Hindlimb muscle (tissue), 1 donor: ENCODE data around the gene THRB. TPM values are rescaled to one million over a fixed set of nuclear protein-coding genes. Genes with fewer than 3 reads are reported as not detected.
A peak's percentile ranks its signal among the peaks of the same experiment; 100 is the strongest.

Source experiments
- DNase-seq: peaks from one replicate; pipeline ENCODE4 v3.0.0-alpha.2; 2013
- polyA plus RNA-seq: library from polyadenylated mRNA; unstranded; fragments of 120-200 nt; gene quantifications from one replicate; pipeline ENCODE4 v1.2.1, GENCODE V29; 2013; ENCODE audit not compliant: insufficient read length

THRB gene
- polyA plus RNA-seq, 1 donor = 1.3 TPM

DNA sequence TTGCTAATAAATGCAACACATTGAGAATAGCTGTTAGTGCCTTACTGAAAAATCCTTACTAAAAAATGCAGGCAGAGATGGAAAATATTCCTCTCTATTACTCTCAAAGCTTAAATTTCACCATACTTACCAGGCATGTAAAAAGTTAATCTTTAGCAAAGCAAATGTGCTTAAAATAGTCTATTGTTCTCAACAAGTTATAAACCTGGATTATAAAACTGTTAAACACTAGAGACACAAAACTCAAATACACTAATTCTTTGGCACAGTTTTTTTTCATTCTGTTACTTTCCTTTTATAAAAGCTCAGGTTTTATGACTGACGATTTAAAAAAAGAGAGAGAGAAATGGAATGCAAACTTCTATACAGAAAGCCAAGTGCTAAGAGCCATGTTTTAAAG, 119.8 kb downstream of the THRB start:
- DNase-seq = no peak

DNA sequence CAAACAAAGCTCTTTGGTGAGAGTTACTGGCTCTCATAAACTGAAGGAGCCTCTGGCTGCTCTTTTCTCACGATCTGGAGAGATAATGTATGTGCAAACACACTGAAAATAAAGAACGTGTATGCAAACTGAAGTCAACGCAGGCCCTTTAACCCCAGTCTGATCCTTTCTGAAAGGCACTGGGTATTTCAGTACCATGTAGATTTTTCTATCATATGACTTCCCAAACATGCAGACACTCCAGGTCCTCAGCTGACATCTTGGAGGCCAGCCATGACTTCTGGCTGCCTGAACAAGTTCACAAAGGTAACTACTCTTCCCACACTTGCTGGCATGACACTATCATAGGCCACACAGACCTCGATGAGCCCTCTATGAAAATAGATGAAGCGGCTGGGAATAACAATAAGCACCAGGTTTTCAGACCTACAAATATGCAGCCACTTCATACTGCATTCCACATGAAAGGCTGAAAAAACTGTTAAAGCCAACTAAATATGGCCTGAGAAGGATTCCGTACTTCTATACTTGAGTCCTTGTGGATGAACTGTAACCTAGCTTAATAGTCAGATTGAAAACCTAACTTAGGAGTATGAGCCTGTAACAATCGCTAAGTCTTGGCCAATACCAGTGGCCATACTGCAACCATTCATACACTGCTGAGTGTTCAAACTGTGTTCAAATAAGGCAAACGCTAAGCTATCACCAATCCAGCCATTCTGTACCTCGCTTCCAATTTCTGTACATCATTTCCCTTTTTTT, 121.3 kb downstream of the THRB start:
- DNase-seq = no peak

GRCh38 chr3:24372559-24373197, 122.0 kb downstream of the THRB start:
- no peak for DNase-seq

DNA sequence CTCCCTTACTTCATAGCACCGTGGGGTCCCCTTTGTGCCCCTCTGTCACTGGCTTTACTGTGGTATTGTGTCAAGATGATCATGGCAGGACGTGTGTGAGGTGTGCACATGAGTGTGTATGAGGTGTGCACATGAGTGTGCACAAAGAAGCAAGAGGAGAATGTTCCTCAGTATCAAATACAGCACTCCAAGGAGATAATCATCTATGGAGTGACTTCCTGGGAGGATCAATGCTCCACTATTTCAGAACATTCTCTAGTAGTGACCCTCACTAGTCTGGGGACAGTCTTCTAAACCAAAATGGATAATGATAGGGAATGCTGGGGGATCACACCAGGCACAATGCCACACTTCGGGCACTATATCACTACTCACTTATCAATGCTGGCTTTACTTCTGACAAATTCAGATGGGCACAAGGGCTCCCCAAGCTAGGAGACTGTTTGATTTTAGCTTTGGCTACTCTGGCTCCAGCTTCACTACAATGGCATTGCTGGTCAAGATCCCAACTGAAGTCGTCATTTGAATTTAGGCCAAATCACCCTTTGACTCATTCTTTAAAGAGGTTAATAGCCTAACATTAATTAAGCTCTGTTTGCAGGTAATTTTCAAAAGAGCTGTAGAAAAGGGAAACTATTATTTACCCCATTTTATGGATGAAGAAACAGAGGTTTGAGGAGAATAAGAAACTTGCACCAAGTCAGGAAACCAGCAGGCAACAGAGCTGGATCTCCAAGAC, 124.1 kb downstream of the THRB start:
- DNase-seq = no peak

GRCh38 chr3:24368605-24369004, 126.0 kb downstream of the THRB start:
- DNase-seq = no peak

GRCh38 chr3:24367664-24368264, 126.9 kb downstream of the THRB start:
- DNase-seq = no peak

DNA sequence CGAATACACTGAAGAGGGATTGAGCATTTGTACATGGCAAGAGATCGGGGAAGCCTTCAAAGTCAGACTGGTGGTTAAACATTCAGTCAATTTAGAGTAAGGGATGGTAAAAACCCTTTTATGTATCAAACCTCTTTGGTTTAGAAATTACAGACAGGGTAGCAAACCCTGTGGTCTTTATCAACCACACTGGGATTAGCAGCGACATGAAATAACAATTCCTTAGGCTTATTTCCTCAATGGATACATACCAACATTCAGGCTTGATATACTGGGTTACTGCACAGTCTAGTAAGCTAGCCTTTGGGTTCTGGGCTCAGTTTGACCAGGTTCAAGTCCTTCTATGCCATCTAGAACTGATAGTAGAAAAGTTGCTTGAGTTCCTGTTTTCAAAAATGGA, 127.4 kb downstream of the THRB start:
- DNase-seq = no peak

GRCh38 chr3:24365168-24365567, 129.5 kb downstream of the THRB start:
- no peak for DNase-seq

DNA sequence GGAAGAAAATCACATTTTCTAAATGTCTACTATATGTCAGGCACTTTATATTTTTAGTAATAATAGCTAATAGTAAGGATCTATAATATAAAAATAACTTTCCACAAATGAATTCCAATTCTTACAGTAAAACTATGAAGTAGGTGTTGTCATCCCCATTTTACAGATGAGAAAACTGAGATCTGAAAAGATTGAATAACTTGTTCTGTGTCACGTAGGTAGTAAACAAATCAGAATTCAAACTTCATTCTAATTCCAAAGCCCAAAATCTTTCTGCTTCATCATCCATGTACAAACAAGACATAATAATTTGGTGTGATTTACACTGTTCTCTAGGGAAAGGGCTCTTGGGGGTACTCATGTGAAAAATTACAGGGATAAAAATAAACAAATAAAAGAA, 130.3 kb downstream of the THRB start:
- DNase-seq = no peak

DNA sequence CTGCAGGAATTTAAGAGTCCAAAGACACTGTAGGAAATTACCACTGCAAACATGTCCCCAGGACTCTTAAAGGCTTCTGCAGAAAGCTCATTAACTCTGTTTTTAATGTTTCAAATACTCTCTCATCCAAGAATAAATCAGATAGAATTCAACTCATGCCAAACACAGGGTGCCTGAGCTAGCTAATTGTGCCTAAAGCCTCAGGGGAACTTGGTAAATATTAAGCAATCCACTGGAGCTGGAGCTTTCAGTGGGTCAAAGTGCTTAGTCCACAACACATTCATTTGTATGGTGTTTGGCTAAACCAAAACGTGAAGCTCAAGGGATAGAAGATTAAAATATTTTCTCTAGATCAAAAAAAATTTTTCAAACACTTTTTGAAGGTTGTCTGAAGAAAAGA, 131.4 kb downstream of the THRB start:
- no peak for DNase-seq

GRCh38 chr3:24361623-24362022, 133.0 kb downstream of the THRB start:
- no peak for DNase-seq

- DNase-seq = no peak
These were observed 133.7 kb downstream of the THRB start for GRCh38 chr3:24360957-24361356.

GRCh38 chr3:24359645-24360462, 134.8 kb downstream of the THRB start:
- no peak for DNase-seq

DNA sequence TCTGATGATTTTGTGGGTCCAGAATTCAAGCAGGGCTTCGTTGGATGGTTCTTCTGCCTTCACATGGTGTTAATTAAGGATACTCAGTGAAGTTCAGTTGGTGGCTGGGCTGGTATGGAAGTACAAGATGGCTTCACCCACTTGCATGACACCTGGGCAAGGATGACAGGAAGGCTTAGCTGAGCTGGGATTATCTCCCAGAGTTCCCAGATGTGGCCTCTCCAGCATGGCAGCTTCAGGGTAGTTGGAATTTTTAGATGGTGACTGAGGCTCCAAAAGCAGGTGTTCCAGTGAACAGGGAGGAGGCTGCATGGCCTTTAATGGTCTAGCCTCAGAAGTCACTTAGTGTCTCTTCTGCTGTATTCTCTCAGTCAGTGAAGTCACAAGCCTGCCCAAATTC, 135.5 kb downstream of the THRB start:
- no peak for DNase-seq

DNA sequence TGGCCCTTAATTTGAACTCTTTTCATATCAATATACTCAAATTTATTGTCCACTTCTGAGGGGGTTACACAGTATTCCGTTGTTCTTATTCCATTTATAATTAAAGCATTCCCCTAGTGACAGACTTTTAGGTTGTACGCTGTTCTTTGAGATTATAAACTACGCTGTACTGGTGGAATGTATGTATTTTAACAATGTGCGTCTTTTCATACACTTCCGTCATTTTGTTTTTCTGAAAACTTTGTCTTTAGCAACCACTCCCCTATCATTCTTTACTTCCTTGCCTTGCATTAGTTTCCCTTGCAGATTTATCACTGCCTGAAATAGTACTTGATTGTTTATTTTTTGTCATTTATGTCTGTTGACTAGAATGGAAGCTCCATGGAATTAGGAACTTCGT, 137.0 kb downstream of the THRB start:
- no peak for DNase-seq

GRCh38 chr3:24355806-24356205, 138.8 kb downstream of the THRB start:
- DNase-seq = no peak

DNA sequence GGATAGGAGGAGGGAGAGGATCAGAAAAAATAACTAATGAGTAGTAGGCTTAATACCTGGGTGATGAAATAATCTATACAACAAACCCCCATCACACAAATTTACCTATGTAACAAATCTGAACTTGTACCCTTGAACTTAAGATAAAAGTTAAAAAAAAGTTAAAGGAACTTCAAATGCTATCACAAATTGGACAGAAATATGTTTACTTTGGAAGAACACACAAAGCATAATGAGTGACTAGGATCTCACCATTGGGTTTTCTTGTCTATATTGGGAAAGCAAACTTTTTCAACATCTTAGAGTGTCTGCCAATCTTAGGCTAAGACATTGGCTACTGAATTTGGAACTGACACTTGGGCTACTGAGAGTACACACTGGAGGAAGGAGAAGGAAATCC, 140.4 kb downstream of the THRB start:
- DNase-seq = no peak

GRCh38 chr3:24352893-24353553, 141.6 kb downstream of the THRB start:
- DNase-seq = no peak

- DNase-seq = peak; percentile 54
These were observed 142.7 kb downstream of the THRB start for GRCh38 chr3:24351779-24352469.

DNA sequence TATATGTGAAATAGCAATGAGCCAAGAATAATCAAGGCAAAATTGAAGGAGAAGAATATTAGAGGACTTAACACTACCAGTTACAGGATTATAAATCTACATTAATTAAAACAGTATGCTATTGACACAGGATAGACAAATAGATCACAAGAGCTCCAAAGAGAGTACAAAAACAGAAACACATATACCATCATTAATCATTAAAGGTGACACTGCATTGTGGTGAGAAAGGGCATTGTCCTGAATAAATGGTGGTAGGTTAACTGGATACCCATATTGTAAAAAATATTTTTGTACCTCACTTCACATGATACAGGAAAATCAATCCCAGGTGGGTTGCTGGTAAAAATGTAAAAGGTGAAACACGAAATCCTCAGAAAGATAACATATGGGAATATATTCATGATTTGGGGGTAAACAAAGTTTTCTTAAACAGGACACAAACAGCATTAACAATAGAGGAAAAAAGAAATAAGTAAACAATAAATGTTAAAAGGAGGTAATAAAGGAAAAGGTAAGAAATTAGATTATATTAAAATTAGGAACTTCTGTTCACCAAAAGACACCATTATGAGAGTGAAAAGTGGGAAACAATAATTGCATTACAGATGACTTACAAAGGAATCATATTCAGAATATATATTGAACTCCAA, 145.2 kb downstream of the THRB start:
- DNase-seq = no peak

- DNase-seq = no peak
These were observed 146.3 kb downstream of the THRB start for GRCh38 chr3:24348348-24348747.
